GM19328 (cell line): Measurements from ENCODE around the gene SLC9B1.
A peak's percentile ranks its signal among the peaks of the same experiment; 100 is the strongest.

Experiments used
- ATAC-seq: cut with Tn5 transposase; IDR thresholded peaks from one replicate; pipeline ENCODE4 v1.9.1; 2021; ENCODE audit warnings: mild to moderate bottlenecking, moderate library complexity; ENCODE audit not compliant: unreplicated experiment

Gene SLC9B1

GRCh38 chr4:103019308-103020124 is at the start of gene SLC9B1:
Gene SLC9B1 (minus strand): TSS chr4:103019705. CDS start chr4:102991711, 27,994 bp downstream.
- ATAC-seq: peak; percentile 98

DNA sequence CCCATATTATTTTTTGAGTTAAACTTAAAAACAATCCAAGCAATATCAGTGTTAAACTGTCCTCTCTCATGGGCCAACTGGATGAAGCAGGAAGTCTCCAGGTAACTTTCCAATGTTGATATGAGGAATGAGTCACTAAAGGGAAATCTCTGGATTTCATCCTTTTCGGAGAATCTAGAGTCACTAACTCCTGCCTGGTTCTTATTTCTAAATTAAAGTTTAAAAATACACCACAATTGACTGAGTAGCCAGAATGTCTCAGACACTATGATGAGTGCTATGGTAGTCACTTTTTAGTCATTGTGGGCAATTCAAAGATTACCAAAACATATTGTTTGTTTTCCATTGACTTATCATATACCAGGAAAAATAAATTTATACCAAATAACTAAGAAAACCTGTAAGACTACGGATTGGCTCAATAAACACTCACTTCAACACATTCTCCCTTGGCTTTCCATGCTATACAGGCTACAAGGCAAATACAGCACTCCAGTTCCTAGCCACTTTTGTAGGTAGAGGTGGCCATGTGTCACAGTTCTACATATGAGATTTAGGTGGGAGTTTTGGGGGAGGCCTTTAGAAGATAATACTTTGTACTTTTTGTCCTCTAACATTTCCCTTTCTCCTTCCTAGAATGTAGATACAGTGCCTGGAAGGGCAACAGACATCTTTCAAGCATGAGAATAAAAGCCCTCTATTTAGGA is 48.5 kb upstream of the SLC9B1 start:
- ATAC-seq: no peak

DNA sequence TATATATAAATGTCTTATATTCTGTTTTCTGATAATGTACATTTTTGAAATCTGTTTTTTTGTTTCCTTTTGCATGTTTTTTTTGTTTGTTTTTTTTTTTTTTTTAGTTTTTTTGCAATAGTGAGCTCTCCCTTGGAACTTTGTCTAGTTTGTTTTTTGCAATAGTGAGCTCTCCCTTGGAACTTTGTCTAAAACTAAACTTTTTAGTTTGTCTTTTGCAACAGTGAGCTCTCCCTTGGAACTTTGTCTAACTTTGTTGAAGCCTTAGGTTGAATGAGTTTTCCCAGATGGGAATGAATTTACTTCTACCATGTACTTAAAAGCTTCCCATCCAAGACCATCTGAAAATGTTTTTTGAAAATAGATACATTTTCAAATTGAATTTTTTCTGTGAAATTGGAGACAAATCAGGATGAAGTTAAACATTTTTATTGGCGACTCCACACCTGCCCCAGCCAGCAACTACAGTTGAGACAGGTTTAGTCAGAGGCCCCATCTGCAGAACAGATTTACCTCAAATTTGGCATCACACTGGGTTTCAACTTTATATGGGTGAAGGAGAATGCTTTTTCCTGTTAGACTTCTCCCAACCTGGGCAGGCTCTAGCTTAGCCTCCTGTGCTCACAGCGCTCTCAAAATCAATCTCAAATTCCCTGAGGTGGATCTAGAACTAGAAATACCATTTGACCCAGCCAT is 41.1 kb upstream of the SLC9B1 start:
- no peak for ATAC-seq

DNA sequence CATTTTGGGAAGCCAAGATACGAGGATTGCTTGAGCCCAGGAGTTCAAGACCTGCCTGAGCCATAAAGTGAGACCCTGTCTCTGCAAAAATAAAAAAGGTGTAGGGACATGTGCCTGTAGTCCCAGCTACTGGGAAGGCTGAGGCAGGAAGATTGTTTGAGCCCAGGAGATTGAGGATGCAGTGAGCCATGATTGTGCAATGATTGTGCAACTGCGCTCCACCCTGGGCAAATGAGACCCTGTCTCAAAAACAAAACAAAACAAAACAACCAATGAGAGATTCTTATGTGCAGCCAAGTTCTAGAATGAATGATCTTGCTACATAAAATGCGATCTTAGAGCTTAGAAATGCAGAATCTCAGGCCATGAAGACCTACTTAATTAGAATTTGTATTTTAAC is 34.5 kb upstream of the SLC9B1 start:
- no peak for ATAC-seq

DNA sequence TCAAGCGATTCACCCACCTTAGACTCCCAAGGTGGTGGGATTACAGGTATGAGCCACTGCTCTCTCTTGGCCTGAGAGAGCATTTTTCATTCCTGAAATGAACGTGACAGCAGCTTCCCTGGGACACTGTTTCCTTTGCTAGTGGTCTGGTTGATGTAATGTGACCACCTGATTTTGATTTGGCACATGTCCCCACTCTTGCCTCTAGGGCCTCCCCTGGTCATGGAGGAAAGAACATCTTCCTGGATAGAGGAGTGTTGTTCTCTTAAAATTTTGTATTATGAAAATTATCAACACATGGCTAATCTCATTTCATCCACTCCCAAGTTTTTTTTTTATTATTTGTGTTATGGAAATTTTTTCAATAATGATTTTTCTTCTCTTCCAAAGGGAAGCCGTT is 33.3 kb upstream of the SLC9B1 start:
- no peak for ATAC-seq

- no peak for ATAC-seq
Measured at GRCh38 chr4:103052145-103052544, 32.6 kb upstream of the SLC9B1 start.

- ATAC-seq: no peak
Measured at GRCh38 chr4:103050736-103051436, 31.4 kb upstream of the SLC9B1 start.

- ATAC-seq: peak; percentile 97
Measured at GRCh38 chr4:103046416-103047290, 27.1 kb upstream of the SLC9B1 start.

- ATAC-seq: no peak
Measured at GRCh38 chr4:103044183-103044582, 24.7 kb upstream of the SLC9B1 start.

GRCh38 chr4:103036169-103036568 is 16.7 kb upstream of the SLC9B1 start:
- ATAC-seq: no peak

GRCh38 chr4:103032574-103032973 is 13.1 kb upstream of the SLC9B1 start:
- ATAC-seq: peak; percentile 77

- no peak for ATAC-seq
Measured at GRCh38 chr4:103030791-103031190, 11.3 kb upstream of the SLC9B1 start.

GRCh38 chr4:103029300-103029699 is 9.8 kb upstream of the SLC9B1 start:
- no peak for ATAC-seq

DNA sequence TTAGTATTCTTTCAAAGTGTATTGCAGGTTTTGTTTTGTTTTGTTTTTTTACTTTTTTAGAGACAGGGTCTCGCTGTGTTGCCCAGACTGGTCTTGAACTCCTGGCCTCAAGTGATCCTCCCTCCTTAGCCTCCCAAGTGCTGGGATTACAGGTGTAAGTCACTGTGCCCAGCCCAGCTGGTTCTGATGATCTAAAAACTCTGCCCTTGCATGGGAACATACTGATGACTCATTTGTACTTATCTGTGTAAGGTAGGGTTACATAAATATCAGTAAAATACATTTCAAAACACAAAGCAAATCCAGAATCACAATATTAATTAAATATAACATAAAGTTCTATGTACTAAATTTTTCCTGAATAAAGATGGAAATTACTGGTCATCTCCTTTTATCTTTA is 7.4 kb upstream of the SLC9B1 start:
- ATAC-seq: no peak

DNA sequence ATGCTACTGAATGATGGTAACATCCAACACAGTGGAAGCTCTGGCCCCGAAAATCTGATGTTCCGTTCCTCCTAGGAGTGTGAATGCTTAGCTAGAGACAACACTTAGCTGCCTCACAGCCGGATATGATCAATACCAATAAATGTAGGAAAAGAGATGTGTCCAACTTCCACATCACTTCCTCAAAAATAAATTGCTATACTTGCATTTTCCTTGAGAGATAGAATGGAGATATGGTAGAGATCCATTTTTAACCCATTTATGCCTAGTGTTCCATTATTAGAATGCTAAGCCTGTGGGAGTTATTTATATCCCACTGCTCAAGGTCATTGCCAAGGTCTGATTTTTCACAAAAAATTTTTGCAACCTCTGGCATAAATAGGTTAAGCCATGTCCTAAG is 5.5 kb upstream of the SLC9B1 start:
- no peak for ATAC-seq

DNA sequence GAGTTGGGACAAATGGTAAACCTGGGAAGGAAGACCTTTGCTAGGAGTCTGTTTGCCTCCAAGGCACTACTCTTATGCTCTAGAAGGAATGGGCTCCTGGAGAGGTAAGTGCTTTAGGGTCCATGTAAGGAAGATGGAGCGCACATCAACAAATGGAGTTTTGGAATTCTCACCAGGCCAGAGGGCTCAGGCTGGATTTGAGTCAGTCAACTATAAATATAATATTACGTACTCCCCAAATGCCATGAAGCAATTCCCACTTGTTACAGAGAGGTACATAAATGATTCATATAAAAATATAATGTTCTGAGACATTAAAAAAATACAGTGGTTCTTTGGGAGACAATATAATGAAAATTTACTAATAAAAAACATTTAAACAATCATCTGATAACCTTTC is 1.6 kb upstream of the SLC9B1 start:
- ATAC-seq: no peak

GRCh38 chr4:103018391-103019307 is 856 bp downstream of the SLC9B1 start:
- no peak for ATAC-seq

- no peak for ATAC-seq
Measured at GRCh38 chr4:103012551-103012950, 7.0 kb downstream of the SLC9B1 start.

DNA sequence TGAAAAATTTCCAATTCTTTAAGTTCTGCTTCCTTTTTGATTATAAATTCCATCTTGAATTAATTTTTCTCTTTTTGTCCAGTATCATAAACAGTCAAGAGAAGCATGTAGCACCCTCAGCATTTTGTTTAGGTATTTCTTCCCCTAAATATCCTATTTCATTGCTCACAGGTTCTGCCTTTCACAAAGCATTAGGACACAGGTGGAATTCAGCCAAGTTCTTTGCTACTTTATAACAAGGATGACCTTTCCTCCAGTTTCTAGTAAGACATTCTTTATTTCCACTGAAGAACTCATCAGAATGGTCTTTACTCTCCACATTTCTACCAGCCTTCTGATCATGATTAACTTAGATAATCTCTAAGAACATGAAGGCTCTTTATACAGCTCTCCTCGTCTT is 7.4 kb downstream of the SLC9B1 start:
- ATAC-seq: no peak
